OCI-LY7 (cell line): ENCODE data around the gene FN3KRP. TPM values are rescaled to one million over a fixed set of nuclear protein-coding genes. Genes with fewer than 3 reads are reported as not detected.
A peak's percentile ranks its signal among the peaks of the same experiment; 100 is the strongest.

Source experiments
- BruUV-seq: library from RNA; stranded (reverse); fragments of 400-500 nt; replicated peaks from 2 replicates; lab custom pipeline; 2021; lab: Mats Ljungman, UMichigan
- CTCF ChIA-PET: fragments of 300-600 bp; sonication (Branson Sonifier 250); formaldehyde crosslinking; loops from one replicate; lab custom pipeline; 2022; ENCODE audit warnings: antibody characterized with exemption; ENCODE audit not compliant: unreplicated experiment; lab: Charles Lee
- POLR2A ChIA-PET: fragments of 300-600 bp; sonication (Branson Sonifier 250); formaldehyde crosslinking; loops from one replicate; lab custom pipeline; 2022; ENCODE audit warnings: antibody characterized with exemption; lab: Charles Lee
- DNase-seq: peaks from one replicate; pipeline ENCODE4 v3.0.0-alpha.2; 2015; ENCODE audit warnings: low spot score
- H2AFZ ChIP-seq: fragments of 200-600 bp; sonication (generic), shearing (Covaris generic); 2 replicates; pipeline ENCODE4 v1.6.1; 2014; ENCODE audit warnings: mild to moderate bottlenecking, antibody characterized with exemption, low read length, moderate library complexity
- H3K27ac ChIP-seq: fragments of 200-600 bp; sonication (generic); 2 replicates; pipeline ENCODE4 v1.5.1; 2014; ENCODE audit warnings: mixed run types, low read depth, mild to moderate bottlenecking, moderate library complexity, low read length, inconsistent platforms; ENCODE audit not compliant: poor library complexity, severe bottlenecking
- H3K36me3 ChIP-seq: fragments of 200-600 bp; sonication (generic); 2 replicates; pipeline ENCODE4 v1.6.1; 2014; ENCODE audit warnings: mild to moderate bottlenecking, antibody characterized with exemption, low read length, moderate library complexity, mixed read lengths; ENCODE audit not compliant: insufficient read depth
- H3K4me1 ChIP-seq: fragments of 200-600 bp; sonication (generic); 2 replicates; pipeline ENCODE4 v1.5.1; 2014; ENCODE audit warnings: mild to moderate bottlenecking, low read length; ENCODE audit not compliant: insufficient read depth, poor library complexity, severe bottlenecking
- H3K4me2 ChIP-seq: fragments of 200-600 bp; sonication (generic); 2 replicates; pipeline ENCODE4 v1.6.1; 2014; ENCODE audit warnings: mild to moderate bottlenecking, low read length
- H3K4me3 ChIP-seq: fragments of 200-600 bp; sonication (generic); 2 replicates; pipeline ENCODE4 v1.5.1; 2014; ENCODE audit warnings: mild to moderate bottlenecking, low read depth, low read length; ENCODE audit not compliant: poor library complexity, severe bottlenecking
- H3K79me2 ChIP-seq: fragments of 200-600 bp; sonication (generic); 2 replicates; pipeline ENCODE4 v1.6.1; 2016; ENCODE audit warnings: low read depth, mild to moderate bottlenecking, low read length, moderate library complexity, mixed read lengths; ENCODE audit not compliant: insufficient read depth
- H3K9me2 ChIP-seq: fragments of 200-600 bp; sonication (generic); 2 replicates; pipeline ENCODE4 v1.6.1; 2016; ENCODE audit warnings: mild to moderate bottlenecking, low read length, mixed read lengths; ENCODE audit not compliant: insufficient read depth
- H3K9me3 ChIP-seq: fragments of 200-600 bp; sonication (generic); 2 replicates; pipeline ENCODE4 v1.6.1; 2014; ENCODE audit warnings: mild to moderate bottlenecking, mixed run types, low read length, mixed read lengths
- H4K20me1 ChIP-seq: fragments of 200-600 bp; sonication (generic); 2 replicates; pipeline ENCODE4 v1.6.1; 2014; ENCODE audit warnings: mild to moderate bottlenecking, antibody characterized with exemption, low read length, moderate library complexity, mixed read lengths; ENCODE audit not compliant: insufficient read depth
- EZH2phosphoT487 ChIP-seq: fragments of 200-600 bp; sonication (generic); IDR thresholded peaks from 2 replicates; pipeline ENCODE4 v1.6.1; 2018; ENCODE audit warnings: low read depth, borderline replicate concordance, mild to moderate bottlenecking, mixed run types, antibody characterized with exemption, low read length, moderate library complexity, mixed read lengths
- intact Hi-C: fragments of 100-400 bp; cut with micrococcal nuclease; formaldehyde crosslinking; loops from one replicate; pipeline ENCODE4 v1.10.0; 2022; ENCODE audit not compliant: unreplicated experiment
- total RNA-seq, 2 experiments: library from RNA; depleted of rRNA in 1 of 2; stranded (reverse); fragments of >200 nt in 1 of 2; shearing (Covaris generic) in 1 of 2; gene quantifications; 2 replicates each; pipeline ENCODE4 v1.2.3, GENCODE V29; 2014 to 2022
- TF ChIP-seq, protein P1 (sequence below): fragments of 200-600 bp; sonication (generic); conservative IDR thresholded peaks from 2 replicates; pipeline ENCODE4 v1.5.1; 2014; ENCODE audit warnings: mild to moderate bottlenecking, antibody characterized with exemption, low read length, moderate library complexity, mixed read lengths

The FN3KRP gene
- total RNA-seq, 2 experiments from 2014 or later, result 52.1 to 91.8 TPM

DNA sequence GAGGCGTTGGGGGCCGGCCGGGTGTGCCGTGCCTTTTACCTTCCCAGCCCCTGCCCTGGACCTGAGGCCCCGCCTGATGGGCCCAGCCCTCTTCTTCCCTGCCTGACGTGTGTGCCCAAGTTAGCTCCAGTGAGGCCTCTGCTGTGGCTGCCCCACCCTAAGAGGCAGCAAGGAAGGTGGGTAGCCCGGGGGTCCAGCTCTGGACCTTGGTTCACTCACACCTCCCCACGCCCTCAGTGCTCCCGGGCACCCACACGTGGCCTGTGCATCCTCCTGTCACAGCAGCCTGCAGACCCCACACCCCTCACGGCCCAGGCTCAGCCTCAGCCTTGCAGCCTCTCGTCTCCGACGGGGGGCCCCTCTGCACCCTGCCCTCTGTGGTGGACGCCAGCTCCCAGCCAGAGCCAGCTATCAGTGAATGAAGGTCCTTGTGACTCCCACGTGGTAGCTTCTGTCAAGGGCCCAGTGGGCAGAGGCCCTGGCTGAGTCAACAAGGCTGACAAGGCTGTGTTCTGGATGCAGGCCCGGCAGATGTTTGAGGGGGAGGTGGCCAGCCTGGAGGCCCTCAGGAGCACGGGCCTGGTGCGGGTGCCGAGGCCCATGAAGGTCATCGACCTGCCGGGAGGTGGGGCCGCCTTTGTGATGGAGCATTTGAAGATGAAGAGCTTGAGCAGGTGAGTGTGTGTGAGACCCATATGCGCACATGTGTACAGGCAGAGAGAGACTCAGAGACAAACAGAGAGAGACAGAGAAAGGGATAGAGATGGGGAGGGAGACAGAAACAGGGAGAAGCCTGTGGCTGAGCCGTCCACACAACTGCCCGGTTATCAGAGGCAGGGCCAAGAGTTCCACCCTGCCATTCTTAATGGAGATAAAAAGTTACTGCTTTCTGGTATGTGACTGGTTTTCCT lies 21.7 kb downstream of the FN3KRP start:
- peaks cover 75% of the 10 kb centered on the region for H3K36me3 ChIP-seq
- H3K9me3 ChIP-seq, result peaks cover 36% of the 10 kb centered on the region
- BruUV-seq, result no TSS peak
- no peak overlapping the region for H2AFZ ChIP-seq
- H3K9me2 ChIP-seq, result no peaks in the 10 kb centered on the region
- no peaks in the 10 kb centered on the region for H3K4me1 ChIP-seq
- H3K79me2 ChIP-seq, result no peaks in the 10 kb centered on the region
- TF ChIP-seq, protein P1, sequence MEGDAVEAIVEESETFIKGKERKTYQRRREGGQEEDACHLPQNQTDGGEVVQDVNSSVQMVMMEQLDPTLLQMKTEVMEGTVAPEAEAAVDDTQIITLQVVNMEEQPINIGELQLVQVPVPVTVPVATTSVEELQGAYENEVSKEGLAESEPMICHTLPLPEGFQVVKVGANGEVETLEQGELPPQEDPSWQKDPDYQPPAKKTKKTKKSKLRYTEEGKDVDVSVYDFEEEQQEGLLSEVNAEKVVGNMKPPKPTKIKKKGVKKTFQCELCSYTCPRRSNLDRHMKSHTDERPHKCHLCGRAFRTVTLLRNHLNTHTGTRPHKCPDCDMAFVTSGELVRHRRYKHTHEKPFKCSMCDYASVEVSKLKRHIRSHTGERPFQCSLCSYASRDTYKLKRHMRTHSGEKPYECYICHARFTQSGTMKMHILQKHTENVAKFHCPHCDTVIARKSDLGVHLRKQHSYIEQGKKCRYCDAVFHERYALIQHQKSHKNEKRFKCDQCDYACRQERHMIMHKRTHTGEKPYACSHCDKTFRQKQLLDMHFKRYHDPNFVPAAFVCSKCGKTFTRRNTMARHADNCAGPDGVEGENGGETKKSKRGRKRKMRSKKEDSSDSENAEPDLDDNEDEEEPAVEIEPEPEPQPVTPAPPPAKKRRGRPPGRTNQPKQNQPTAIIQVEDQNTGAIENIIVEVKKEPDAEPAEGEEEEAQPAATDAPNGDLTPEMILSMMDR, result no peak
- TF ChIP-seq EZH2phosphoT487, result no peak
- H3K4me2 ChIP-seq, result no peak overlapping the region
- no peak for DNase-seq
- CTCF ChIA-PET, result no interaction called here
- H3K27ac ChIP-seq, result no peak overlapping the region
- no peaks in the 10 kb centered on the region for H4K20me1 ChIP-seq
- intact Hi-C loops, result no loop called here
- POLR2A ChIA-PET, result no interaction called here
- H3K4me3 ChIP-seq, result no peak overlapping the region

DNA sequence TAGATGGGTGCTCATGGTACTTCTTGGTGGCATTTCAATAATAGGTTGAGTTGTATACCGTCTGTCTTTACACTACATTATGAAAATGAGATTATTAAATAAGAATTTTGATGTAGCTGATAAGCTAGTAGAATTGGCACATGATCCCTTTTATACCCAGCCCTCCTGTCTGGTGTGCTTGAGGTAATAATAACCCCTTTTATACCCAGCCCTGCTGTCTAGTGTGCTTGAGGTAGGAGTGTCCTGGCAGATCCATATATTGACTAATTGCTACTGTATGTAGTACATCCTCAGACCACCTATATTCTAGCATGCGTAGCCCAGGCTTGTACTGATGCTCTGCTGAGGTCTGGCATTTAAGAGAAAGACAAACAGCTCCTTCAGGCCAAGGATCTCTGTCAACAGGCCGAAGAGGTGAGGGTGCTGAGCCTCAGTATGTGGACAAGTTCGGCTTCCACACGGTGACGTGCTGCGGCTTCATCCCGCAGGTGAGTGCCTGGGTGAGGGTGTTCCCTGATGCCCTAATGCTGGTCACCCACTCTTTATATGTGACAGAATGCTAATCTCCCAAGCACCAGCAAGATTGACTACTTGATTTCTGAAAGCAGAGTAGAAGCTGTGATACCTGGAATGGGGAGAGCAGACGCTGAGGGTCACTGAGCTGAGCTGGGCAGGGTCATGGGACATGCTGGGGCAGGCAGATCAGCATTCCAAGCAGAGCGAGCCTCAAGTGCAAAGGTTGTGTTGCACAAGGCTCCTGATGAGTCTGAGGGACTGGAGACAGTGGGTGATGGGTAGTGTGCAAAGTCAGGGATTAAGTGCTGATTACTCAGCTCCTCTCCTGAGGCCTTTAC lies 24.6 kb downstream of the FN3KRP start:
- BruUV-seq, result no TSS peak
- no peaks in the 10 kb centered on the region for H3K9me2 ChIP-seq
- CTCF ChIA-PET, result no interaction called here

More for the DNA sequence above, 24.6 kb downstream of the FN3KRP start:
- TF ChIP-seq EZH2phosphoT487, result no peak
- TF ChIP-seq, protein P1, result no peak
- no peaks in the 10 kb centered on the region for H3K4me1 ChIP-seq
- H3K36me3 ChIP-seq, result peaks cover 71% of the 10 kb centered on the region
- H3K27ac ChIP-seq, result no peak overlapping the region
- POLR2A ChIA-PET, result interaction anchor here (0.6 kb wide), 1 partner anchor 13 kb away, joined by 3 read pairs; no protein-coding TSS in a partner anchor
- peak; percentile 67 for DNase-seq
- no peak overlapping the region for H3K4me2 ChIP-seq
- no peaks in the 10 kb centered on the region for H3K79me2 ChIP-seq
- no peak overlapping the region for H2AFZ ChIP-seq
- no peaks in the 10 kb centered on the region for H4K20me1 ChIP-seq
- intact Hi-C loops, result no loop called here
- H3K4me3 ChIP-seq, result no peak overlapping the region
- peaks cover 35% of the 10 kb centered on the region for H3K9me3 ChIP-seq
